ENCODE measurements around the gene DDAH1.

DNA sequence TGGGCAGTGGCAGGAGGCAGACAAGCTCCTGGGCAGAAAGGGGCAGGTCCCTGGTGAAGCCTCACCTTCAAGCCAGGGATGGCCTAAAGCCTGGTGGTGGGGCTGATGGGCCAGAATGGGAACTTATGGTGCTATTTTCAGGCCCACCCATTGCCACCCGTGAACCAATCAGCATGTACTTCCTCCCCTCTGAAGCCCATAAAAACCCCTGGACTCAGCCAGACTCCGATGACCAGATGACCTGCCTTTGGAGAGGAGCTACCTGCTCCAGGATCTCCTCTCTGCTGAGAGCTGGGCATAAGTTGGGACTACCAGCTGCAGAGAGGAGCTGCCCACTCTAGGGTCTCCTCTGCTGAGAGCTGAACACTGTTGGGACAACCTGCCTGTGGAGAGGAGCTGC is 180.8 kb downstream of the DDAH1 start:
- TF ChIP-seq, protein P1, sequence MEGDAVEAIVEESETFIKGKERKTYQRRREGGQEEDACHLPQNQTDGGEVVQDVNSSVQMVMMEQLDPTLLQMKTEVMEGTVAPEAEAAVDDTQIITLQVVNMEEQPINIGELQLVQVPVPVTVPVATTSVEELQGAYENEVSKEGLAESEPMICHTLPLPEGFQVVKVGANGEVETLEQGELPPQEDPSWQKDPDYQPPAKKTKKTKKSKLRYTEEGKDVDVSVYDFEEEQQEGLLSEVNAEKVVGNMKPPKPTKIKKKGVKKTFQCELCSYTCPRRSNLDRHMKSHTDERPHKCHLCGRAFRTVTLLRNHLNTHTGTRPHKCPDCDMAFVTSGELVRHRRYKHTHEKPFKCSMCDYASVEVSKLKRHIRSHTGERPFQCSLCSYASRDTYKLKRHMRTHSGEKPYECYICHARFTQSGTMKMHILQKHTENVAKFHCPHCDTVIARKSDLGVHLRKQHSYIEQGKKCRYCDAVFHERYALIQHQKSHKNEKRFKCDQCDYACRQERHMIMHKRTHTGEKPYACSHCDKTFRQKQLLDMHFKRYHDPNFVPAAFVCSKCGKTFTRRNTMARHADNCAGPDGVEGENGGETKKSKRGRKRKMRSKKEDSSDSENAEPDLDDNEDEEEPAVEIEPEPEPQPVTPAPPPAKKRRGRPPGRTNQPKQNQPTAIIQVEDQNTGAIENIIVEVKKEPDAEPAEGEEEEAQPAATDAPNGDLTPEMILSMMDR (conservative IDR thresholded peaks at IDR 0.05; ENCODE audit: low read depth, low read length): no peak
- no peak for TF ChIP-seq EZH2 (IDR thresholded peaks at IDR 0.05; ENCODE audit: low read length, unreplicated experiment)

All from PC-3 (cell line).